Measurements from ENCODE around the gene OR2D2.

Gene OR2D2

GRCh38 chr11:6843670-6844069 lies 48.6 kb downstream of the OR2D2 start:
- DNase-seq (ENCODE audit: low read depth), result no peak
- no peak for TF ChIP-seq CTCF (conservative IDR thresholded peaks at IDR 0.05; ENCODE audit: low read depth, low read length)
- H3K4me3 ChIP-seq (ENCODE audit: low read depth, low read length), result no peak overlapping the region

GRCh38 chr11:6841694-6842093 lies 50.6 kb downstream of the OR2D2 start:
- TF ChIP-seq CTCF (conservative IDR thresholded peaks at IDR 0.05; ENCODE audit: low read depth, low read length), result no peak
- no peak for DNase-seq (ENCODE audit: low read depth)

More at GRCh38 chr11:6841694-6842093, 50.6 kb downstream of the OR2D2 start:
- no peak overlapping the region for H3K4me3 ChIP-seq (ENCODE audit: low read depth, low read length)

Data from choroid plexus epithelial cell (primary cell).